Measurements from ENCODE around the gene COG7. TPM values are rescaled to one million over a fixed set of nuclear protein-coding genes. Genes with fewer than 3 reads are reported as not detected.

Gene COG7
- total RNA-seq, 4 donors from 2014 or later, result 6.9 to 18.6 (median 16.0) TPM

- TF ChIP-seq EP300 (IDR thresholded peaks at IDR 0.05), result no peak
- TF ChIP-seq, protein P1, sequence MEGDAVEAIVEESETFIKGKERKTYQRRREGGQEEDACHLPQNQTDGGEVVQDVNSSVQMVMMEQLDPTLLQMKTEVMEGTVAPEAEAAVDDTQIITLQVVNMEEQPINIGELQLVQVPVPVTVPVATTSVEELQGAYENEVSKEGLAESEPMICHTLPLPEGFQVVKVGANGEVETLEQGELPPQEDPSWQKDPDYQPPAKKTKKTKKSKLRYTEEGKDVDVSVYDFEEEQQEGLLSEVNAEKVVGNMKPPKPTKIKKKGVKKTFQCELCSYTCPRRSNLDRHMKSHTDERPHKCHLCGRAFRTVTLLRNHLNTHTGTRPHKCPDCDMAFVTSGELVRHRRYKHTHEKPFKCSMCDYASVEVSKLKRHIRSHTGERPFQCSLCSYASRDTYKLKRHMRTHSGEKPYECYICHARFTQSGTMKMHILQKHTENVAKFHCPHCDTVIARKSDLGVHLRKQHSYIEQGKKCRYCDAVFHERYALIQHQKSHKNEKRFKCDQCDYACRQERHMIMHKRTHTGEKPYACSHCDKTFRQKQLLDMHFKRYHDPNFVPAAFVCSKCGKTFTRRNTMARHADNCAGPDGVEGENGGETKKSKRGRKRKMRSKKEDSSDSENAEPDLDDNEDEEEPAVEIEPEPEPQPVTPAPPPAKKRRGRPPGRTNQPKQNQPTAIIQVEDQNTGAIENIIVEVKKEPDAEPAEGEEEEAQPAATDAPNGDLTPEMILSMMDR (IDR thresholded peaks at IDR 0.05), result no peak
- TF ChIP-seq POLR2A (IDR thresholded peaks at IDR 0.05), result no peak
- TF ChIP-seq POLR2AphosphoS5 (IDR thresholded peaks at IDR 0.05), result no peak
- Histone ChIP-seq H3K36me3 (peaks cover 0 to 96% of the 10 kb centered on the region in 2 donors), H3K4me3 (no peak overlapping the region), H3K27ac (no peak overlapping the region), H3K4me1 (peaks cover 0 to under 1% (median 0%) of the 10 kb centered on the region in 3 donors), H3K27me3 (no peaks in the 10 kb centered on the region), H3K9me3 (no peaks in the 10 kb centered on the region)
- ATAC-seq, result no peak
- WGBS, 2 donors (ENCODE audit: low coverage in 1 of 2), result 87% methylated on average over 3 of the region's 6 CpGs; no CpG with 5 or more reads in 1 of the 2 donors
Measured at GRCh38 chr16:23414731-23415130, 38.3 kb downstream of the COG7 start.

- Histone ChIP-seq H3K9me3 (no peaks in the 10 kb centered on the region), H3K36me3 (peaks cover 0 to 96% of the 10 kb centered on the region in 2 donors), H3K27me3 (no peaks in the 10 kb centered on the region), H3K27ac (no peak overlapping the region), H3K4me3 (no peak overlapping the region), H3K4me1 (peaks cover 0 to 14% (median 0%) of the 10 kb centered on the region in 3 donors)
- 75 to 80% methylated on average over 1 to 4 of the region's 4 CpGs for WGBS, 2 donors (ENCODE audit: low coverage in 1 of 2)
- TF ChIP-seq EP300 (IDR thresholded peaks at IDR 0.05) (no peak), POLR2AphosphoS5 (IDR thresholded peaks at IDR 0.05) (no peak), POLR2A (IDR thresholded peaks at IDR 0.05) (no peak)
- TF ChIP-seq, protein P1 (IDR thresholded peaks at IDR 0.05), result no peak
- ATAC-seq, result no peak
Measured at GRCh38 chr16:23410176-23410575, 42.8 kb downstream of the COG7 start.

DNA sequence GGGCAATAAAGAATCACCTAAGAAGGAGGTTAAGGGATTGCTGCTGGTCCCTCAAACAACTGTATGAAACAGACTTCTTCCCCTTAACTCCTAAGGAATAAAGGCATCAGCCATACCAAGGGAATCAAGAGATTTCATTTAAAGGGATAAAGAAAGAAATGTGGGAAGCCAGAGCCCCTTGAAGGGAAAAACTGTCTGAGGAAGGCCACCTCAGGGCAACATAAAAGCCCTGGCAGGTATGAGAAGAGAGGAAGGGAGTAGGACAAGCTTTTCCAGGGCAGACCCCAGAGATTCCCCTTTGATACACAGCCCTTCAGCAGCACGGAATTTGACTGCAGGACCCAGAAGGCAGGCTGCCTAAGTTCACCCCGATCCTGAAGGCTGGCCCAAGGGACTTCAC lies 43.5 kb downstream of the COG7 start:
- Histone ChIP-seq H3K27me3 (no peaks in the 10 kb centered on the region), H3K4me3 (no peak overlapping the region), H3K9me3 (no peaks in the 10 kb centered on the region), H3K27ac (peak overlapping the region in 2 of 4 donors; percentile 28 to 43), H3K36me3 (peaks cover 0 to 96% of the 10 kb centered on the region in 2 donors), H3K4me1 (peaks cover 0 to 15% (median 0%) of the 10 kb centered on the region in 3 donors)
- WGBS, 2 donors (ENCODE audit: low coverage in 1 of 2), result 83 to 88% methylated on average over 1 to 2 of the region's 2 CpGs
- TF ChIP-seq EP300 (IDR thresholded peaks at IDR 0.05), result no peak
- TF ChIP-seq, protein P1 (IDR thresholded peaks at IDR 0.05), result no peak
- TF ChIP-seq POLR2AphosphoS5 (IDR thresholded peaks at IDR 0.05), result no peak
- no peak for TF ChIP-seq POLR2A (IDR thresholded peaks at IDR 0.05)
- ATAC-seq, result no peak

DNA sequence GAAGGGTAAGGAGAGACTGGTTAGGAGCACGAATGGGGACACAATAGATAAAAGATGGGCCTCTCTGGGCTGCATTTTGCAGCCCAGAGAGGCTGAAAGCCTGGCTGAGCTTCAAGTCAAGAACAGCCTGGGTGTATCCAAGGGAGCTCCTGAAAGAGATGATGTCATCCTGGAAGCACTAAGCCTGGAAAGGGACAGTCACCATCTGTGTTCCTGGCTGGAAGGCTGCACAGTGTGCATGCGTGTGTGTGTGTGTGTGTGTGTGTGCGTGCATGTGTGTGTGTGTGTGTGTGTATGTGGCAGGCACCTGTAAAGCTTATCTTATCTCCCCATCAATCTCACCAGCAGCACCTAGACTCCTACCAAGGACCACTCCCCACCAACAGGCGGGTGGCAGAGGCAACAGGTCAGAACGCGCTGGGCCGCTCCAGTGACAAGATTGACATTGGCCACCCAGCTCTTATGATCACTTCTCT lies 44.1 kb downstream of the COG7 start:
- Histone ChIP-seq H3K4me3 (no peak overlapping the region), H3K27me3 (no peaks in the 10 kb centered on the region), H3K4me1 (peaks cover 0 to 21% (median 0%) of the 10 kb centered on the region in 3 donors), H3K27ac (peak overlapping the region in 1 of 4 donors; percentile 43), H3K9me3 (no peaks in the 10 kb centered on the region), H3K36me3 (peaks cover 0 to 96% of the 10 kb centered on the region in 2 donors)
- peak; percentile 92 for ATAC-seq
- TF ChIP-seq, protein P1 (IDR thresholded peaks at IDR 0.05), result no peak
- TF ChIP-seq EP300 (IDR thresholded peaks at IDR 0.05) (no peak), POLR2AphosphoS5 (IDR thresholded peaks at IDR 0.05) (peak; percentile 12)
- WGBS, 2 donors (ENCODE audit: low coverage in 1 of 2), result 40 to 60% methylated on average over 1 to 6 of the region's 7 CpGs

GRCh38 chr16:23408242-23408822 lies 44.7 kb downstream of the COG7 start:
- H3K27me3 ChIP-seq, result no peaks in the 10 kb centered on the region
- peaks cover 0 to 24% (median 0%) of the 10 kb centered on the region in 3 donors for H3K4me1 ChIP-seq
- 65 to 89% methylated on average over 3 to 4 of the region's 21 CpGs for WGBS, 2 donors (ENCODE audit: low coverage in 1 of 2)
- ATAC-seq, result no peak
- no peaks in the 10 kb centered on the region for H3K9me3 ChIP-seq
- H3K27ac ChIP-seq, result peak overlapping the region in 1 of 4 donors; percentile 43
- TF ChIP-seq, protein P1 (IDR thresholded peaks at IDR 0.05), result no peak
- TF ChIP-seq POLR2A (IDR thresholded peaks at IDR 0.05) (no peak), EP300 (IDR thresholded peaks at IDR 0.05) (no peak), POLR2AphosphoS5 (IDR thresholded peaks at IDR 0.05) (no peak)
- H3K36me3 ChIP-seq, result peaks cover 0 to 96% of the 10 kb centered on the region in 2 donors
- H3K4me3 ChIP-seq, result no peak overlapping the region
